Esophagus muscularis mucosa (tissue), 4 donors: ENCODE data around the gene SLC12A2.

Source experiments
- CTCF ChIP-seq, 3 experiments: fragments of 200-600 bp in 2 of 3; fragments of 450-650 bp in 1 of 3; sonication (generic) in 2 of 3; IDR thresholded peaks; one replicate each; pipeline ENCODE4 v1.5.1; 2017 to 2019; ENCODE audit warnings: antibody characterized with exemption in 3 of 3, mild to moderate bottlenecking in 2 of 3, moderate library complexity in 1 of 3
- EP300 ChIP-seq: sonication (generic); formaldehyde crosslinking; IDR thresholded peaks from one replicate; pipeline ENCODE4 v1.6.1; 2017; ENCODE audit warnings: antibody characterized with exemption
- POLR2A ChIP-seq: fragments of 450-650 bp; IDR thresholded peaks from one replicate; pipeline ENCODE4 v1.6.1; 2017; ENCODE audit warnings: antibody characterized with exemption, moderate library complexity, mild to moderate bottlenecking, low read depth
- POLR2AphosphoS5 ChIP-seq, 2 donors: sonication (generic); formaldehyde crosslinking; IDR thresholded peaks; one replicate each; pipeline ENCODE4 v1.6.1; 2017; ENCODE audit warnings: antibody characterized with exemption in 2 of 2

GRCh38 chr5:128225245-128226030, 141.9 kb downstream of the SLC12A2 start:
- TF ChIP-seq POLR2A: no peak
- TF ChIP-seq POLR2AphosphoS5 (IDR thresholded peaks at IDR 0.05): no peak
- TF ChIP-seq CTCF (IDR thresholded peaks at IDR 0.05): no peak
- no peak for TF ChIP-seq EP300
